ENCODE measurements around the gene ITGAE. TPM values are rescaled to one million over a fixed set of nuclear protein-coding genes. Genes with fewer than 3 reads are reported as not detected.
"Not testable (repeated sequence)": the region's sequence is repeated elsewhere in the genome, so short reads cannot be mapped to it uniquely, and the experiment has no call there.

Gene ITGAE
- total RNA-seq, 4 donors from 2014 or later, result 5.7 to 40.5 (median 26.9) TPM

- intact Hi-C loops (cut with DNase I), result no loop called here
- no peak for DNase-seq
- TF ChIP-seq POLR2A (IDR thresholded peaks at IDR 0.05) (no peak), CTCF (IDR thresholded peaks at IDR 0.05) (no peak)
- Histone ChIP-seq H3K27me3 (peaks cover 0 to 8% (median 0%) of the 10 kb centered on the region in 4 donors), H3K36me3 (peaks cover 0 to 30% (median 8%) of the 10 kb centered on the region in 3 donors), H3K9me3 (no peaks in the 10 kb centered on the region), H3K4me1 (peaks cover 7 to 28% (median 18%) of the 10 kb centered on the region in 3 donors), H3K27ac (peak overlapping the region in 1 of 4 donors; percentile 96), H3K4me3 (peak overlapping the region in 3 of 4 donors; percentile 86 to 99 (median 98))
- WGBS, 2 donors, result 57 to 60% methylated on average over 13 of the region's 17 CpGs
These were observed 45.6 kb upstream of the ITGAE start for GRCh38 chr17:3846437-3847164.

- peak; percentile 92 to 99 (median 97) for TF ChIP-seq CTCF (IDR thresholded peaks at IDR 0.05)
- peak in 3 of 4 donors; percentile 64 to 96 (median 87) for TF ChIP-seq POLR2A (IDR thresholded peaks at IDR 0.05)
- H3K9me3 ChIP-seq, result no peaks in the 10 kb centered on the region
- H3K27ac ChIP-seq, result peak within 1 kb of the TSS; percentile 90 to 97 (median 93)
- WGBS, 2 donors, result 0 to 1% methylated on average over 21 to 44 of the region's 76 CpGs
- H3K4me3 ChIP-seq, result peak within 1 kb of the TSS; percentile 86 to 99 (median 97)
- peaks cover 0 to 5% (median 0%) of the 10 kb centered on the region in 4 donors for H3K27me3 ChIP-seq
- intact Hi-C loops (cut with DNase I), result no loop called here
- peak; percentile 33 for DNase-seq
- H3K36me3 ChIP-seq, result peaks cover 0 to 37% (median 10%) of the 10 kb centered on the region in 3 donors
- peaks cover 7 to 28% (median 18%) of the 10 kb centered on the region in 3 donors for H3K4me1 ChIP-seq
These were observed 44.8 kb upstream of the ITGAE start, which contains the start of gene NCBP3 for GRCh38 chr17:3845621-3846436. NCBP3 (minus strand) TSS chr17:3846246; CDS start chr17:3846223, 23 bp downstream.

- peaks cover 0 to under 1% (median 0%) of the 10 kb centered on the region in 4 donors for H3K27me3 ChIP-seq
- intact Hi-C loops (cut with DNase I), result no loop called here
- H3K9me3 ChIP-seq, result no peaks in the 10 kb centered on the region
- H3K4me1 ChIP-seq, result peaks cover 7 to 28% (median 18%) of the 10 kb centered on the region in 3 donors
- peak overlapping the region; percentile 90 to 97 (median 93) for H3K27ac ChIP-seq
- H3K4me3 ChIP-seq, result peak overlapping the region; percentile 86 to 99 (median 97)
- TF ChIP-seq CTCF (IDR thresholded peaks at IDR 0.05) (no peak), POLR2A (IDR thresholded peaks at IDR 0.05) (no peak)
- H3K36me3 ChIP-seq, result peaks cover 0 to 43% (median 13%) of the 10 kb centered on the region in 3 donors
- WGBS, 2 donors, result 0 to 1% methylated on average over 7 to 8 of the region's 8 CpGs
- DNase-seq, result no peak
These were observed 44.3 kb upstream of the ITGAE start for GRCh38 chr17:3845291-3845620.

- 88 to 94% methylated on average over 10 to 19 of the region's 19 CpGs for WGBS, 2 donors
These were observed 43.6 kb upstream of the ITGAE start for GRCh38 chr17:3844556-3844955.

GRCh38 chr17:3843935-3844516 lies 43.0 kb upstream of the ITGAE start:
- H3K27me3 ChIP-seq, result no peaks in the 10 kb centered on the region
- peak overlapping the region in 1 of 4 donors; percentile 5 for H3K27ac ChIP-seq
- H3K4me3 ChIP-seq, result no peak overlapping the region
- H3K36me3 ChIP-seq, result peaks cover 0 to 55% (median 18%) of the 10 kb centered on the region in 3 donors
- no peak for DNase-seq
- no peak for TF ChIP-seq POLR2A (IDR thresholded peaks at IDR 0.05)
- peak; percentile 36 to 67 (median 44) for TF ChIP-seq CTCF (IDR thresholded peaks at IDR 0.05)
- no peaks in the 10 kb centered on the region for H3K9me3 ChIP-seq
- intact Hi-C loops (cut with DNase I), result no loop called here
- H3K4me1 ChIP-seq, result peaks cover 7 to 28% (median 18%) of the 10 kb centered on the region in 3 donors
- WGBS, 2 donors, result 11 to 13% methylated on average over 3 of the region's 3 CpGs

More at GRCh38 chr17:3844556-3844955, 43.6 kb upstream of the ITGAE start:
- H3K9me3 ChIP-seq; intact Hi-C loops (cut with DNase I); H3K27me3 ChIP-seq; DNase-seq: not testable (repeated sequence)
- Histone ChIP-seq H3K27ac (peak overlapping the region in 1 of 4 donors; percentile 17), H3K4me1 (peaks cover 7 to 28% (median 18%) of the 10 kb centered on the region in 3 donors), H3K4me3 (peak overlapping the region in 2 of 4 donors; percentile 98 to 99), H3K36me3 (peaks cover 0 to 50% (median 18%) of the 10 kb centered on the region in 3 donors)
